GM12891 (cell line): ENCODE measurements around the gene MLST8. TPM values are rescaled to one million over a fixed set of nuclear protein-coding genes. Genes with fewer than 3 reads are reported as not detected.

Experiments
- DNase-seq: peaks from one replicate; pipeline ENCODE4 v3.0.0; 2011; ENCODE audit warnings: low spot score; ENCODE audit not compliant: insufficient read length
- FAIRE-seq: peaks from 2 replicates; lab custom pipeline; 2011; peaks lifted over from hg19 to GRCh38; lab: Jason Lieb, UNC
- PAX5 ChIP-seq: IDR thresholded peaks from 2 replicates; pipeline ENCODE4 v1.6.1; 2011; ENCODE audit warnings: low read length, moderate library complexity, mild to moderate bottlenecking; ENCODE audit not compliant: insufficient read depth, severe bottlenecking
- POLR2A ChIP-seq: IDR thresholded peaks from 2 replicates; pipeline ENCODE4 v1.6.1; 2011; ENCODE audit warnings: low read depth, low read length, control low read depth
- POLR2AphosphoS5 ChIP-seq: IDR thresholded peaks from 2 replicates; pipeline ENCODE4 v1.6.1; 2011; ENCODE audit warnings: low read depth, low read length, control low read depth
- POU2F2 ChIP-seq: IDR thresholded peaks from 2 replicates; pipeline ENCODE4 v1.6.1; 2011; ENCODE audit warnings: low read depth, mild to moderate bottlenecking, control low read depth, low read length, moderate library complexity
- SPI1 ChIP-seq: IDR thresholded peaks from 2 replicates; pipeline ENCODE4 v1.6.1; 2011; ENCODE audit warnings: low read depth, low read length, control low read depth
- TAF1 ChIP-seq: IDR thresholded peaks from 2 replicates; pipeline ENCODE4 v1.6.1; 2011; ENCODE audit warnings: low read depth, low read length, control low read depth
- polyA plus RNA-seq: library from polyadenylated mRNA; unstranded; fragments of >200 nt; gene quantifications from one replicate; pipeline ENCODE4 v1.2.1, GENCODE V29; 2012; ENCODE audit warnings: low read depth, missing spikeins, inconsistent platforms; ENCODE audit not compliant: missing spikeins

The MLST8 gene
- polyA plus RNA-seq, result 51.9 TPM

- TF ChIP-seq POLR2AphosphoS5 (peak; percentile 88), POU2F2 (peak; percentile 30; the same call in 1 of the 2 replicates), SPI1 (0 out of 2 replicates have a peak, but pooled peaks have one; percentile 28), POLR2A (peak; percentile 78), PAX5 (no peak), TAF1 (peak; percentile 77)
- DNase-seq (peak; percentile 100), FAIRE-seq (peak; percentile 99)
Measured at GRCh38 chr16:2205104-2205966, at the start of gene MLST8. MLST8 (plus strand) TSS chr16:2205454; CDS start chr16:2206086, 632 bp downstream.

- DNase-seq (no peak), FAIRE-seq (peak; percentile 59)
- TF ChIP-seq POU2F2 (no peak), TAF1 (no peak), SPI1 (no peak)
Measured at GRCh38 chr16:2155977-2156848, 49.0 kb upstream of the MLST8 start.

GRCh38 chr16:2156849-2157224 lies 48.4 kb upstream of the MLST8 start:
- FAIRE-seq (no peak), DNase-seq (no peak)
- TF ChIP-seq PAX5 (no peak), POLR2AphosphoS5 (no peak), SPI1 (no peak), TAF1 (no peak), POLR2A (no peak), POU2F2 (no peak)

- DNase-seq (no peak), FAIRE-seq (no peak)
- TF ChIP-seq TAF1, result no peak
- no peak for TF ChIP-seq SPI1
- TF ChIP-seq POU2F2, result no peak
- no peak for TF ChIP-seq POLR2A
- no peak for TF ChIP-seq PAX5
- TF ChIP-seq POLR2AphosphoS5, result no peak
Measured at GRCh38 chr16:2157480-2158261, 47.6 kb upstream of the MLST8 start.

- no peak for DNase-seq
- TF ChIP-seq POU2F2 (no peak), TAF1 (no peak), SPI1 (no peak), POLR2AphosphoS5 (no peak), PAX5 (no peak), POLR2A (no peak)
- no peak for FAIRE-seq
Measured at GRCh38 chr16:2158262-2158638, 47.0 kb upstream of the MLST8 start.

- DNase-seq (no peak), FAIRE-seq (no peak)
- TF ChIP-seq POU2F2, result no peak
- TF ChIP-seq POLR2A, result no peak
- TF ChIP-seq PAX5, result no peak
- TF ChIP-seq TAF1, result no peak
- TF ChIP-seq SPI1, result no peak
- no peak for TF ChIP-seq POLR2AphosphoS5
Measured at GRCh38 chr16:2159175-2159838, 45.9 kb upstream of the MLST8 start.

- DNase-seq, result no peak
- TF ChIP-seq PAX5 (no peak), TAF1 (no peak), POLR2A (no peak), POLR2AphosphoS5 (no peak), SPI1 (no peak), POU2F2 (no peak)
- no peak for FAIRE-seq
Measured at GRCh38 chr16:2160915-2161551, 44.2 kb upstream of the MLST8 start.

GRCh38 chr16:2161911-2162310 lies 43.3 kb upstream of the MLST8 start:
- no peak for TF ChIP-seq PAX5
- TF ChIP-seq TAF1, result no peak
- no peak for TF ChIP-seq SPI1
- no peak for TF ChIP-seq POLR2AphosphoS5
- no peak for DNase-seq
- no peak for FAIRE-seq
